Gastroesophageal sphincter (tissue), 3 donors: Measurements from ENCODE around the gene COMTD1.
A peak's percentile ranks its signal among the peaks of the same experiment; 100 is the strongest.

Experiments
- CTCF ChIP-seq, 4 experiments: fragments of 200-600 bp in 2 of 4; fragments of 450-650 bp in 2 of 4; sonication (generic) in 1 of 4; IDR thresholded peaks; one replicate each; pipeline ENCODE4 v1.5.1; 2017 to 2019; ENCODE audit warnings: antibody characterized with exemption in 4 of 4, mild to moderate bottlenecking in 2 of 4, moderate library complexity in 2 of 4
- EP300 ChIP-seq: sonication (generic); formaldehyde crosslinking; IDR thresholded peaks from one replicate; pipeline ENCODE4 v1.6.1; 2017; ENCODE audit warnings: antibody characterized with exemption, mild to moderate bottlenecking
- POLR2A ChIP-seq, 2 donors: fragments of 450-650 bp; IDR thresholded peaks; one replicate each; pipeline ENCODE4 v1.6.1; 2017; ENCODE audit warnings: antibody characterized with exemption in 2 of 2, mild to moderate bottlenecking in 2 of 2, moderate library complexity in 1 of 2
- POLR2AphosphoS5 ChIP-seq: sonication (generic); formaldehyde crosslinking; IDR thresholded peaks from one replicate; pipeline ENCODE4 v1.6.1; 2017; ENCODE audit warnings: antibody characterized with exemption

GRCh38 chr10:75209921-75210281, 25.9 kb downstream of the COMTD1 start:
- peak; percentile 74 for TF ChIP-seq POLR2AphosphoS5
- peak in 1 of 2 donors; percentile 71 for TF ChIP-seq POLR2A (IDR thresholded peaks at IDR 0.05)
- TF ChIP-seq CTCF (IDR thresholded peaks at IDR 0.05), result no peak
- TF ChIP-seq EP300, result no peak
